ENCODE measurements around the gene ITGA7. TPM values are rescaled to one million over a fixed set of nuclear protein-coding genes. Genes with fewer than 3 reads are reported as not detected.

The ITGA7 gene
- total and polyA plus RNA-seq, 2 of the 8 experiments (the other 6 are each of a cell fraction or from before 2014, with no cell fraction given), result 57.6 to 86.1 TPM

DNA sequence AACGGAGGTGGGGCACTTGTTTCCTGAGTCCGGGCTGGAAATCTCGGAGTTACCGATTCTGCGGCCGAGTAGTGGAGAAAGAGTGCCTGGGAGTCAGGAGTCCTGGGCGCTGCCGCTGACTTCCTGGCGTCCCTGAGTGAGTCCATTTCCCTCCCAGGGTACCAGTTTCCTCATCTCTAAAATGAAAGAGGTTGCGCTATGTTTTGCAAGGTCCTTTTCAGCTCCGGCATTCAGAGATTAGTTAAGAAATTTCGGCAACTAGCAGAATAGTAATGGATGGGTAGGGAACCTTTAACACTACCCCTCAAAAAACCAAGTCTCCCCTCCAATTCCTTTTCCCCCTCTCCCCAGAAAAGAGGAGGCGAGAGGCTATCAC lies 8.9 kb upstream of the ITGA7 start:
- Histone ChIP-seq H2BK15ac (ENCODE audit: low read length) (no peak overlapping the region; the same call in 1 of the 2 replicates), H3K56ac (replicated peaks; ENCODE audit: insufficient read length, low read depth, low read length) (no peak overlapping the region), H3K18ac (ENCODE audit: extremely low read depth, low read length) (peak overlapping the region; percentile 95), H3K4me1 (replicated peaks in 1 of 4; ENCODE audit: control insufficient read depth in 3 of 4, insufficient read depth in 4 of 4, low read length in 3 of 4) (peaks cover 10 to 27% (median 19%) of the 10 kb centered on the region in 4 experiments), H4K20me1 (replicated peaks in 1 of 2; ENCODE audit: control insufficient read depth in 1 of 2, insufficient read depth in 2 of 2, low read length in 2 of 2) (peaks cover 0 to 2% of the 10 kb centered on the region in 2 experiments), H3K23me2 (ENCODE audit: low read depth, low read length) (peaks cover 12% of the 10 kb centered on the region), H3K4me3 (ENCODE audit: extremely low read depth in 1 of 4, insufficient read depth in 2 of 4, low read depth in 3 of 4, low read length in 4 of 4) (peak overlapping the region; percentile 77 to 95 (median 87)), H4K8ac (ENCODE audit: extremely low read depth, insufficient read depth, low read length) (no peak overlapping the region), H3K79me2 (ENCODE audit: control insufficient read depth in 1 of 2, insufficient read depth in 2 of 2, low read length in 2 of 2) (peaks cover 0 to 9% of the 10 kb centered on the region in 2 experiments; a peak in 1 of 4 replicates), H3K27me3 (replicated peaks in 1 of 4; ENCODE audit: control insufficient read depth in 3 of 4, extremely low read depth in 1 of 4, insufficient read depth in 3 of 4, low read length in 3 of 4) (no peaks in the 10 kb centered on the region; a peak in 2 of 7 replicates), H2AFZ (ENCODE audit: low read length) (no peak overlapping the region), H2BK120ac (replicated peaks; ENCODE audit: low read depth, low read length) (no peak overlapping the region), H3K14ac (ENCODE audit: insufficient read length) (no peak overlapping the region), H3K27ac (ENCODE audit: low read depth, low read length) (peak overlapping the region; percentile 60), H3K4me2 (ENCODE audit: insufficient read depth in 1 of 2, low read depth in 2 of 2, low read length in 2 of 2) (peak overlapping the region; percentile 87 to 89), H2BK5ac (ENCODE audit: low read depth, low read length) (peak overlapping the region; percentile 76; the same call in 1 of the 2 replicates), H2AK5ac (ENCODE audit: low read depth, low read length) (no peak overlapping the region), H3K9ac (replicated peaks in 1 of 4; ENCODE audit: extremely low read depth in 1 of 4, low read depth in 3 of 4, low read length in 3 of 4) (peak overlapping the region; percentile 55 to 63 (median 60)), H4K5ac (ENCODE audit: insufficient read length, low read depth, low read length) (peak overlapping the region; percentile 7), H3K36me3 (ENCODE audit: control insufficient read depth in 2 of 4, insufficient read depth in 4 of 4, low read length in 3 of 4) (0 out of 8 replicates have a peak, but pooled peaks cover 0 to 4% (median 0%) of the 10 kb centered on the region in 4 experiments), H3K79me1 (ENCODE audit: low read depth, low read length) (peaks cover 5% of the 10 kb centered on the region), H3K9me3 (ENCODE audit: insufficient read depth in 2 of 2, low read depth in 1 of 2, low read length in 1 of 2) (no peaks in the 10 kb centered on the region), H3K4ac (replicated peaks; ENCODE audit: insufficient read length, low read depth, low read length) (no peak overlapping the region), H2BK12ac (ENCODE audit: low read depth, low read length) (peak overlapping the region; percentile 77; the same call in 1 of the 2 replicates), H2BK20ac (ENCODE audit: low read length) (0 out of 2 replicates have a peak overlapping the region, but pooled peaks have one; percentile 32), H4K91ac (replicated peaks; ENCODE audit: insufficient read length, low read length) (no peak overlapping the region), H3K23ac (ENCODE audit: insufficient read length) (no peak overlapping the region)
- POLR2A ChIA-PET (ENCODE audit: partially characterized antibody), result interaction anchor here (0.9 to 8.3 kb wide), 10 partner anchors 8 to 126 kb away, joined by 3 to 103 read pairs (median 5); partner anchors contain the start of genes CD63, ITGA7 and MMP19
- no peak for DNase-seq (ENCODE audit: low read depth in 1 of 2, low spot score in 2 of 2)
- FAIRE-seq, result no peak
- 4% methylated on average over 13 of the region's 13 CpGs; no CpG with 5 or more reads in 1 of the 2 experiments for WGBS, 2 experiments (ENCODE audit: extremely low coverage in 1 of 2, insufficient coverage in 1 of 2, insufficient read length in 1 of 2, insufficient replicate concordance in 2 of 2, low coverage in 1 of 2, low lambda C conversion rate in 2 of 2, missing lambda C conversion rate in 1 of 2)
- CTCF ChIA-PET (ENCODE audit: partially characterized antibody), result interaction anchor here (0.5 to 11.1 kb wide), 8 partner anchors 10 to 362 kb away, joined by 3 to 229 read pairs (median 10); partner anchors contain the start of genes CD63 and ITGA7
- peak in 1 of 2 experiments; percentile 19; a peak in 1 of 4 replicates for TF ChIP-seq SIN3A (conservative IDR thresholded peaks at IDR 0.05 in 1 of 2, IDR thresholded peaks at IDR 0.05 in 1 of 2; ENCODE audit: low read depth in 1 of 2, low read length in 2 of 2)
- TF ChIP-seq KDM4A (IDR thresholded peaks at IDR 0.05; ENCODE audit: low read depth, low read length, severe bottlenecking), result peak; percentile 38
- TF ChIP-seq TAF1 (IDR thresholded peaks at IDR 0.05; ENCODE audit: low read depth, low read length), result 0 out of 2 replicates have a peak, but pooled peaks have one; percentile 10
- TF ChIP-seq POLR2A (IDR thresholded peaks at IDR 0.05; ENCODE audit: control extremely low read depth in 1 of 2, low read depth in 2 of 2, low read length in 2 of 2), result 0 out of 3 replicates have a peak, but pooled peaks of 1 of the 2 experiments have one; percentile 14
- TF ChIP-seq HDAC6 (IDR thresholded peaks at IDR 0.05; ENCODE audit: low read depth, low read length), result no peak
